HepG2 (cell line): ENCODE measurements around the gene TTC23. TPM values are rescaled to one million over a fixed set of nuclear protein-coding genes. Genes with fewer than 3 reads are reported as not detected.

ENCODE experiments used
- ZNF530 ChIP-seq: sonication (generic); formaldehyde crosslinking; IDR thresholded peaks from 2 replicates; pipeline ENCODE4 v1.5.0; 2020; ENCODE audit warnings: low read depth, mild to moderate bottlenecking, missing genetic modification reagents
- ZNF557 ChIP-seq: sonication (generic); formaldehyde crosslinking; IDR thresholded peaks from 2 replicates; pipeline ENCODE4 v1.4.0; 2020; ENCODE audit warnings: missing genetic modification reagents
- ZNF614 ChIP-seq: IDR thresholded peaks from 2 replicates; pipeline ENCODE4 v1.6.1; 2018; ENCODE audit warnings: missing biosample characterization, missing genetic modification reagents, inconsistent platforms, borderline replicate concordance
- ZNF792 ChIP-seq: IDR thresholded peaks from 2 replicates; pipeline ENCODE4 v1.6.1; 2016
- polyA plus RNA-seq, 8 experiments: library from polyadenylated mRNA; depleted of rRNA in 3 of 8; stranded (reverse) in 7 of 8; unstranded in 1 of 8; fragments of >200 nt; fragmentation: Illumina TruSeq in 4 of 8; extraction: Trizol in 4 of 8; gene quantifications; 2 replicates each; pipeline versions ENCODE4 v1.2.1 to v1.2.3, GENCODE V29; 2011 to 2016; ENCODE audit warnings: low read depth in 4 of 8, missing spikeins in 1 of 8, mixed read lengths in 1 of 8; ENCODE audit not compliant: insufficient read depth in 1 of 8
- total RNA-seq, 5 experiments: library from RNA; depleted of rRNA; stranded (reverse); fragments of >200 nt; fragmentation: Illumina TruSeq; extraction: Trizol; gene quantifications; 2 replicates each; pipeline ENCODE4 v1.2.3, GENCODE V29; 2016; ENCODE audit warnings: low read depth in 1 of 5
- TF ChIP-seq, protein P1 (sequence below): sonication (generic); formaldehyde crosslinking; IDR thresholded peaks from 2 replicates; pipeline ENCODE4 v1.4.0; 2020; ENCODE audit warnings: mild to moderate bottlenecking, missing genetic modification reagents
- TF ChIP-seq, protein P2 (sequence below): sonication (generic); formaldehyde crosslinking; IDR thresholded peaks from 2 replicates; pipeline ENCODE4 v1.5.0; 2020; ENCODE audit warnings: mild to moderate bottlenecking, missing genetic modification reagents, borderline replicate concordance
- TF ChIP-seq, protein P3 (sequence below): sonication (generic); formaldehyde crosslinking; conservative IDR thresholded peaks from 2 replicates; pipeline ENCODE4 v1.8.0; 2022; ENCODE audit warnings: mild to moderate bottlenecking, moderate library complexity, missing genetic modification reagents

The TTC23 gene
- total and polyA plus RNA-seq, 2 of the 13 experiments (the other 11 are each of a cell fraction or from before 2014, with no cell fraction given), result 1.6 to 11.7 TPM

DNA sequence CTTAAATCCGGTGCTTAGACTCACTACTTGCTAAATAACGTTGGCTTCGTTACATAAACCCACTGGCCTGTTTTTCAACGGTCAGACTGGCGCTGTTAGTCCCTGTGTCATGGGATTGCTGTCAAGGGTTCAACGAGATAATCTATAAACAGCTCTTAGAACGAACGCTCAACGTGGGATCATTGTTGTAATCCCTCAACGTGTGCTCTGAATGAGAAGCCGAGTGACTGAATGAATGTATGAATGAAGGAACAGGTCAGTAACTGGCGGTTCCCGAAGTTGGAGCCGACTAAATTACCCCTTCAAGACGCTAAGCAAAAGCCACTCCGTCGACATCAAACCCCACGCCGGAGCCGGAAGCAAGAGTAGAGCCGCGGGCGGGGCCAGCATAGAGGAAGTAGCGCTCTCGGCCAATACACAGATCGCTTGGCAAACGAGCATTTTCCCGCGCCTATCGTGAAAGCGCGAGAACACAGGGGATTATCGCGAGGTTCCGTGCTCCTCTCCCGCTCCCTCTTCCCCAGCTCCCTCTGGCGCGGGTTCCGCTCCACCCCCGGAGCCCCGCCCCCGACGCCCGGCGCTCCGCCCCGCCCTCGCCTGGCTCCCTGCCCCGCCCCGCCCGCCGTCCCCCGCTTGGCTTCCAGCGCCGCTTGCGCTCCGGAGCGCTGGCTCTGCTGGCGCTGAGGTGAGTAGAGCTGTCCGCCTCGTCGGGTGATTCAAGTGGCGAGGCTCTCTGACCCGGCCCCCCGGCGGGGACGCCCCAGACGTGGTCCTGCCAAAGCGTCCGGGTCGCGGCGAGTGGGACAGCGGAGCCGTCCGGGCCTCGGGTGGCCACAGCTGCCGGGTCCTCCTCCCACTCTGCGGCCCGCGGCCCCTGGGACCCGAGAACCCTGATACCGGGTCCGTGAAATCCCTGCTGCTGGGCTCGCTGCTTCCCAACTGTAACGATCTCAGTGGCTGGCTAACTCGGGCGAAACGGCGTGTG, 1.8 kb upstream of the TTC23 start, which contains the start of gene LRRC28 (continued):
- TF ChIP-seq, protein P1, sequence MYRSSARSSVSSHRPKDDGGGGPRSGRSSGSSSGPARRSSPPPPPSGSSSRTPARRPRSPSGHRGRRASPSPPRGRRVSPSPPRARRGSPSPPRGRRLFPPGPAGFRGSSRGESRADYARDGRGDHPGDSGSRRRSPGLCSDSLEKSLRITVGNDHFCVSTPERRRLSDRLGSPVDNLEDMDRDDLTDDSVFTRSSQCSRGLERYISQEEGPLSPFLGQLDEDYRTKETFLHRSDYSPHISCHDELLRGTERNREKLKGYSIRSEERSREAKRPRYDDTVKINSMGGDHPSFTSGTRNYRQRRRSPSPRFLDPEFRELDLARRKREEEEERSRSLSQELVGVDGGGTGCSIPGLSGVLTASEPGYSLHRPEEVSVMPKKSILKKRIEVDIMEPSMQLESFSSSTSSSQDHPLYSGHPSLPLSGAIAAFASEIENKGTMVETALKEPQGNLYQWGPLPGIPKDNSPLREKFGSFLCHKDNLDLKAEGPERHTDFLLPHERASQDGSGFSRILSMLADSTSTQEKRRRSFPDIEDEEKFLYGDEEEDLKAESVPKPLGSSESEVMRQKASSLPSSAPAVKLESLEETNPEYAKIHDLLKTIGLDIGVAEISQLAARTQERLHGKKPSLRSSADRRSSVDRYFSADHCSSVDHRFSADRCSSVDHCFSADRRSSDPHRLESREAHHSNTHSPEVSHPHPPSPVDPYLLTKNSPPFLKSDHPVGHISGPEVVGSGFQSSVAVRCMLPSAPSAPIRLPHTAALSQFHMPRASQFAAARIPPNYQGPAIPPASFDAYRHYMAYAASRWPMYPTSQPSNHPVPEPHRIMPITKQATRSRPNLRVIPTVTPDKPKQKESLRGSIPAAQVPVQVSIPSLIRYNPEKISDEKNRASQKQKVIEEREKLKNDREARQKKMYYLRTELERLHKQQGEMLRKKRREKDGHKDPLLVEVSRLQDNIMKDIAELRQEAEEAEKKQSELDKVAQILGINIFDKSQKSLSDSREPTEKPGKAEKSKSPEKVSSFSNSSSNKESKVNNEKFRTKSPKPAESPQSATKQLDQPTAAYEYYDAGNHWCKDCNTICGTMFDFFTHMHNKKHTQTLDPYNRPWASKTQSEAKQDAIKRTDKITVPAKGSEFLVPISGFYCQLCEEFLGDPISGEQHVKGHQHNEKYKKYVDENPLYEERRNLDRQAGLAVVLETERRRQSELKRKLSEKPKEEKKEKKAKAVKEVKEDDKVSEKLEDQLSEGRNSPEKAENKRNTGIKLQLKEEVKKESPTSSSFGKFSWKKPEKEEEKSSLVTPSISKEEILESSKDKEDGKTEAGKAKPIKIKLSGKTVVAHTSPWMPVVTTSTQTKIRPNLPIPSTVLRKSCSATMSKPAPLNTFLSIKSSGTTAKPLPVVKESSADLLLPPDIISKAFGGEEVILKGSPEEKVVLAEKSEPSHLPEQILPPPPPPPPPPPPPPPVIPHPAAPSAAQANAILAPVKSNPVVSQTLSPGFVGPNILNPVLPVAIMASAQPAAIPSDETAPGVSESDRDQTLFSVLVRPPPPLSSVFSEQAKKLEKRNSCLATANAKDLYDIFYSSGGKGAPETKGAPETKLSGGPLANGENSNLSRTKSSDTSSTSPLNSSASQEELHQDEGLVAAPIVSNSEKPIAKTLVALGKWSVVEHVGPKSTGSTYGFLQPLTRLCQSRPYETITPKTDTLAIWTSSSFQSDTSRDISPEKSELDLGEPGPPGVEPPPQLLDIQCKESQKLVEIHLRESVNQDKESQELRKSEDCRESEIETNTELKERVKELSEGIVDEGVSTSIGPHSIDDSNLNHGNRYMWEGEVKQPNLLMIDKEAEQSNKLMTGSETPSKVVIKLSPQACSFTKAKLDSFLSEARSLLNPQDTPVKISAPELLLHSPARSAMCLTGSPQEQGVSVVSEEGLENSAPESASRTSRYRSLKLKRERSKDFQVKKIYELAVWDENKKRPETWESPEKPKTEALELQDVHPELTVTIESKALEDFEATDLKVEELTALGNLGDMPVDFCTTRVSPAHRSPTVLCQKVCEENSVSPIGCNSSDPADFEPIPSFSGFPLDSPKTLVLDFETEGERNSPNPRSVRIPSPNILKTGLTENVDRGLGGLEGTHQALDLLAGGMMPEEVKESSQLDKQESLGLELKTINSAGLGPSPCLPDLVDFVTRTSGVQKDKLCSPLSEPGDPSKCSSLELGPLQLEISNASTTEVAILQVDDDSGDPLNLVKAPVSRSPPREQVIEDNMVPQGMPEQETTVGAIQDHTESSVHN, result no peak
- no peak for TF ChIP-seq ZNF557
- 0 out of 2 replicates have a peak, but pooled peaks have one; percentile 29 for TF ChIP-seq ZNF614 (CRISPR knock-in tag)
- 0 out of 2 replicates have a peak, but pooled peaks have one; percentile 12 for TF ChIP-seq ZNF792 (CRISPR knock-in tag)
- TF ChIP-seq ZNF530 (CRISPR knock-in tag), result no peak
- TF ChIP-seq, protein P2, sequence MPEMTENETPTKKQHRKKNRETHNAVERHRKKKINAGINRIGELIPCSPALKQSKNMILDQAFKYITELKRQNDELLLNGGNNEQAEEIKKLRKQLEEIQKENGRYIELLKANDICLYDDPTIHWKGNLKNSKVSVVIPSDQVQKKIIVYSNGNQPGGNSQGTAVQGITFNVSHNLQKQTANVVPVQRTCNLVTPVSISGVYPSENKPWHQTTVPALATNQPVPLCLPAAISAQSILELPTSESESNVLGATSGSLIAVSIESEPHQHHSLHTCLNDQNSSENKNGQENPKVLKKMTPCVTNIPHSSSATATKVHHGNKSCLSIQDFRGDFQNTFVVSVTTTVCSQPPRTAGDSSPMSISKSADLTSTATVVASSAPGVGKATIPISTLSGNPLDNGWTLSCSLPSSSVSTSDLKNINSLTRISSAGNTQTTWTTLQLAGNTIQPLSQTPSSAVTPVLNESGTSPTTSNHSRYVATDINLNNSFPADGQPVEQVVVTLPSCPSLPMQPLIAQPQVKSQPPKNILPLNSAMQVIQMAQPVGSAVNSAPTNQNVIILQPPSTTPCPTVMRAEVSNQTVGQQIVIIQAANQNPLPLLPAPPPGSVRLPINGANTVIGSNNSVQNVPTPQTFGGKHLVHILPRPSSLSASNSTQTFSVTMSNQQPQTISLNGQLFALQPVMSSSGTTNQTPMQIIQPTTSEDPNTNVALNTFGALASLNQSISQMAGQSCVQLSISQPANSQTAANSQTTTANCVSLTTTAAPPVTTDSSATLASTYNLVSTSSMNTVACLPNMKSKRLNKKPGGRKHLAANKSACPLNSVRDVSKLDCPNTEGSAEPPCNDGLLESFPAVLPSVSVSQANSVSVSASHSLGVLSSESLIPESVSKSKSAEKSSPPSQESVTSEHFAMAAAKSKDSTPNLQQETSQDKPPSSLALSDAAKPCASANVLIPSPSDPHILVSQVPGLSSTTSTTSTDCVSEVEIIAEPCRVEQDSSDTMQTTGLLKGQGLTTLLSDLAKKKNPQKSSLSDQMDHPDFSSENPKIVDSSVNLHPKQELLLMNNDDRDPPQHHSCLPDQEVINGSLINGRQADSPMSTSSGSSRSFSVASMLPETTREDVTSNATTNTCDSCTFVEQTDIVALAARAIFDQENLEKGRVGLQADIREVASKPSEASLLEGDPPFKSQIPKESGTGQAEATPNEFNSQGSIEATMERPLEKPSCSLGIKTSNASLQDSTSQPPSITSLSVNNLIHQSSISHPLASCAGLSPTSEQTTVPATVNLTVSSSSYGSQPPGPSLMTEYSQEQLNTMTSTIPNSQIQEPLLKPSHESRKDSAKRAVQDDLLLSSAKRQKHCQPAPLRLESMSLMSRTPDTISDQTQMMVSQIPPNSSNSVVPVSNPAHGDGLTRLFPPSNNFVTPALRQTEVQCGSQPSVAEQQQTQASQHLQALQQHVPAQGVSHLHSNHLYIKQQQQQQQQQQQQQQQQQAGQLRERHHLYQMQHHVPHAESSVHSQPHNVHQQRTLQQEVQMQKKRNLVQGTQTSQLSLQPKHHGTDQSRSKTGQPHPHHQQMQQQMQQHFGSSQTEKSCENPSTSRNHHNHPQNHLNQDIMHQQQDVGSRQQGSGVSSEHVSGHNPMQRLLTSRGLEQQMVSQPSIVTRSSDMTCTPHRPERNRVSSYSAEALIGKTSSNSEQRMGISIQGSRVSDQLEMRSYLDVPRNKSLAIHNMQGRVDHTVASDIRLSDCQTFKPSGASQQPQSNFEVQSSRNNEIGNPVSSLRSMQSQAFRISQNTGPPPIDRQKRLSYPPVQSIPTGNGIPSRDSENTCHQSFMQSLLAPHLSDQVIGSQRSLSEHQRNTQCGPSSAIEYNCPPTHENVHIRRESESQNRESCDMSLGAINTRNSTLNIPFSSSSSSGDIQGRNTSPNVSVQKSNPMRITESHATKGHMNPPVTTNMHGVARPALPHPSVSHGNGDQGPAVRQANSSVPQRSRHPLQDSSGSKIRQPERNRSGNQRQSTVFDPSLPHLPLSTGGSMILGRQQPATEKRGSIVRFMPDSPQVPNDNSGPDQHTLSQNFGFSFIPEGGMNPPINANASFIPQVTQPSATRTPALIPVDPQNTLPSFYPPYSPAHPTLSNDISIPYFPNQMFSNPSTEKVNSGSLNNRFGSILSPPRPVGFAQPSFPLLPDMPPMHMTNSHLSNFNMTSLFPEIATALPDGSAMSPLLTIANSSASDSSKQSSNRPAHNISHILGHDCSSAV (CRISPR knock-in tag), result no peak
- TF ChIP-seq, protein P3, sequence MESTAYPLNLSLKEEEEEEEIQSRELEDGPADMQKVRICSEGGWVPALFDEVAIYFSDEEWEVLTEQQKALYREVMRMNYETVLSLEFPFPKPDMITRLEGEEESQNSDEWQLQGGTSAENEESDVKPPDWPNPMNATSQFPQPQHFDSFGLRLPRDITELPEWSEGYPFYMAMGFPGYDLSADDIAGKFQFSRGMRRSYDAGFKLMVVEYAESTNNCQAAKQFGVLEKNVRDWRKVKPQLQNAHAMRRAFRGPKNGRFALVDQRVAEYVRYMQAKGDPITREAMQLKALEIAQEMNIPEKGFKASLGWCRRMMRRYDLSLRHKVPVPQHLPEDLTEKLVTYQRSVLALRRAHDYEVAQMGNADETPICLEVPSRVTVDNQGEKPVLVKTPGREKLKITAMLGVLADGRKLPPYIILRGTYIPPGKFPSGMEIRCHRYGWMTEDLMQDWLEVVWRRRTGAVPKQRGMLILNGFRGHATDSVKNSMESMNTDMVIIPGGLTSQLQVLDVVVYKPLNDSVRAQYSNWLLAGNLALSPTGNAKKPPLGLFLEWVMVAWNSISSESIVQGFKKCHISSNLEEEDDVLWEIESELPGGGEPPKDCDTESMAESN (CRISPR knock-in tag), result no peak
